ENCODE measurements around the gene MEGF8.

Gene MEGF8

GRCh38 chr19:42360787-42361544 is 35.5 kb downstream of the MEGF8 start:
- no peaks in the 10 kb centered on the region for H3K27me3 ChIP-seq (ENCODE audit: low read length)
- H3K9me3 ChIP-seq (ENCODE audit: insufficient read depth, low read length), result peaks cover 8% of the 10 kb centered on the region; the same call in 1 of the 2 replicates
- no peaks in the 10 kb centered on the region for H3K9me2 ChIP-seq (replicated peaks; ENCODE audit: insufficient read depth, low read length)
- TF ChIP-seq CTCF (IDR thresholded peaks at IDR 0.05; ENCODE audit: insufficient read depth, low read length, poor library complexity, severe bottlenecking), result no peak
- no peak for TF ChIP-seq EZH2phosphoT487 (conservative IDR thresholded peaks at IDR 0.05; ENCODE audit: low read length)
- peaks cover 3% of the 10 kb centered on the region; the same call in 1 of the 2 replicates for H3K36me3 ChIP-seq (ENCODE audit: low read length)
- no peak overlapping the region for H3K4me2 ChIP-seq (ENCODE audit: low read depth, low read length, poor library complexity, severe bottlenecking)
- H3K4me3 ChIP-seq (ENCODE audit: insufficient read depth, low read length, poor library complexity, severe bottlenecking), result no peak overlapping the region
- H2AFZ ChIP-seq (ENCODE audit: low read depth, low read length, severe bottlenecking), result no peak overlapping the region
- H3F3A ChIP-seq (ENCODE audit: insufficient read depth), result no peaks in the 10 kb centered on the region
- no peak overlapping the region for H3K27ac ChIP-seq (ENCODE audit: low read depth, low read length)
- no peaks in the 10 kb centered on the region for H4K20me1 ChIP-seq (ENCODE audit: low read depth, low read length)
- no peak overlapping the region for H3K9ac ChIP-seq (ENCODE audit: low read length)
- no peaks in the 10 kb centered on the region for H3K79me2 ChIP-seq (ENCODE audit: insufficient read depth, low read length)

GRCh38 chr19:42361545-42361910 is 36.1 kb downstream of the MEGF8 start:
- H3K9me3 ChIP-seq (ENCODE audit: insufficient read depth, low read length), result peaks cover 8% of the 10 kb centered on the region; the same call in 1 of the 2 replicates
- no peaks in the 10 kb centered on the region for H3F3A ChIP-seq (ENCODE audit: insufficient read depth)
- H3K27me3 ChIP-seq (ENCODE audit: low read length), result no peaks in the 10 kb centered on the region
- H3K79me2 ChIP-seq (ENCODE audit: insufficient read depth, low read length), result no peaks in the 10 kb centered on the region
- no peak overlapping the region for H3K27ac ChIP-seq (ENCODE audit: low read depth, low read length)
- H3K4me2 ChIP-seq (ENCODE audit: low read depth, low read length, poor library complexity, severe bottlenecking), result no peak overlapping the region
- H3K9ac ChIP-seq (ENCODE audit: low read length), result no peak overlapping the region
- H3K9me2 ChIP-seq (replicated peaks; ENCODE audit: insufficient read depth, low read length), result no peaks in the 10 kb centered on the region
- peaks cover 3% of the 10 kb centered on the region; the same call in 1 of the 2 replicates for H3K36me3 ChIP-seq (ENCODE audit: low read length)
- no peak overlapping the region for H3K4me3 ChIP-seq (ENCODE audit: insufficient read depth, low read length, poor library complexity, severe bottlenecking)
- no peak overlapping the region for H2AFZ ChIP-seq (ENCODE audit: low read depth, low read length, severe bottlenecking)
- no peaks in the 10 kb centered on the region for H4K20me1 ChIP-seq (ENCODE audit: low read depth, low read length)
- TF ChIP-seq CTCF (IDR thresholded peaks at IDR 0.05; ENCODE audit: insufficient read depth, low read length, poor library complexity, severe bottlenecking) (no peak), EZH2phosphoT487 (conservative IDR thresholded peaks at IDR 0.05; ENCODE audit: low read length) (no peak)

- H3K4me3 ChIP-seq (ENCODE audit: insufficient read depth, low read length, poor library complexity, severe bottlenecking), result no peak overlapping the region
- H3K9ac ChIP-seq (ENCODE audit: low read length), result no peak overlapping the region
- H3K4me2 ChIP-seq (ENCODE audit: low read depth, low read length, poor library complexity, severe bottlenecking), result no peak overlapping the region
- H2AFZ ChIP-seq (ENCODE audit: low read depth, low read length, severe bottlenecking), result no peak overlapping the region
- peaks cover 3% of the 10 kb centered on the region; the same call in 1 of the 2 replicates for H3K36me3 ChIP-seq (ENCODE audit: low read length)
- no peak overlapping the region for H3K27ac ChIP-seq (ENCODE audit: low read depth, low read length)
- H3K9me2 ChIP-seq (replicated peaks; ENCODE audit: insufficient read depth, low read length), result no peaks in the 10 kb centered on the region
- no peaks in the 10 kb centered on the region for H4K20me1 ChIP-seq (ENCODE audit: low read depth, low read length)
- no peaks in the 10 kb centered on the region for H3K79me2 ChIP-seq (ENCODE audit: insufficient read depth, low read length)
- peaks cover 8% of the 10 kb centered on the region; the same call in 1 of the 2 replicates for H3K9me3 ChIP-seq (ENCODE audit: insufficient read depth, low read length)
- H3F3A ChIP-seq (ENCODE audit: insufficient read depth), result no peaks in the 10 kb centered on the region
- no peaks in the 10 kb centered on the region for H3K27me3 ChIP-seq (ENCODE audit: low read length)
- TF ChIP-seq EZH2phosphoT487 (conservative IDR thresholded peaks at IDR 0.05; ENCODE audit: low read length) (no peak), CTCF (IDR thresholded peaks at IDR 0.05; ENCODE audit: insufficient read depth, low read length, poor library complexity, severe bottlenecking) (no peak)
Measured at GRCh38 chr19:42362342-42362741, 36.9 kb downstream of the MEGF8 start.
